GM18951 (cell line): ENCODE data around the gene ZMYND10.

Experiments used
- POLR2A ChIP-seq: IDR thresholded peaks from 4 replicates; pipeline ENCODE4 v1.6.1; 2011; ENCODE audit warnings: mild to moderate bottlenecking; ENCODE audit not compliant: insufficient read length, insufficient read depth; ENCODE audit errors: extremely low read depth
- in situ Hi-C: fragments of 300-500 bp; cut with MboI; formaldehyde crosslinking; loops from one replicate; pipeline ENCODE4 v1.12.0; 2022; ENCODE audit warnings: low sequenced_read_pairs, mixed read lengths, inconsistent platforms; ENCODE audit not compliant: unreplicated experiment

ZMYND10 gene

GRCh38 chr3:50347187-50347813 is 1.8 kb upstream of the ZMYND10 start:
- in situ Hi-C loops: loop anchor here (10.0 kb wide), 1 partner anchor 198 kb away; no protein-coding TSS in a partner anchor
- no peak for TF ChIP-seq POLR2A

GRCh38 chr3:50345008-50345407 is 524 bp downstream of the ZMYND10 start:
- in situ Hi-C loops: loop anchor here (10.0 kb wide), 1 partner anchor 200 kb away; no protein-coding TSS in a partner anchor
- no peak for TF ChIP-seq POLR2A

- in situ Hi-C loops: loop anchor here (10.0 kb wide), 1 partner anchor 202 kb away; no protein-coding TSS in a partner anchor
- TF ChIP-seq POLR2A: no peak
Observed at GRCh38 chr3:50342813-50343633, 2.5 kb downstream of the ZMYND10 start.

GRCh38 chr3:50341996-50342650 is 3.4 kb downstream of the ZMYND10 start:
- no peak for TF ChIP-seq POLR2A
- in situ Hi-C loops: loop anchor here (10.0 kb wide), 1 partner anchor 203 kb away; no protein-coding TSS in a partner anchor

GRCh38 chr3:50341537-50341936 is 4.0 kb downstream of the ZMYND10 start:
- no peak for TF ChIP-seq POLR2A
- in situ Hi-C loops: loop anchor here (10.0 kb wide), 1 partner anchor 203 kb away; no protein-coding TSS in a partner anchor

- peak; percentile 74 for TF ChIP-seq POLR2A
- in situ Hi-C loops: loop anchor here (10.0 kb wide), 1 partner anchor 204 kb away; no protein-coding TSS in a partner anchor
Observed at GRCh38 chr3:50340448-50341329, 4.8 kb downstream of the ZMYND10 start, which contains the start of gene RASSF1. Gene RASSF1 (minus strand): TSS chr3:50340836. CDS start chr3:50340805, 31 bp downstream.

- TF ChIP-seq POLR2A: no peak
- in situ Hi-C loops: loop anchor here (10.0 kb wide), 1 partner anchor 205 kb away; no protein-coding TSS in a partner anchor
Observed at GRCh38 chr3:50340147-50340447, 5.4 kb downstream of the ZMYND10 start.

DNA sequence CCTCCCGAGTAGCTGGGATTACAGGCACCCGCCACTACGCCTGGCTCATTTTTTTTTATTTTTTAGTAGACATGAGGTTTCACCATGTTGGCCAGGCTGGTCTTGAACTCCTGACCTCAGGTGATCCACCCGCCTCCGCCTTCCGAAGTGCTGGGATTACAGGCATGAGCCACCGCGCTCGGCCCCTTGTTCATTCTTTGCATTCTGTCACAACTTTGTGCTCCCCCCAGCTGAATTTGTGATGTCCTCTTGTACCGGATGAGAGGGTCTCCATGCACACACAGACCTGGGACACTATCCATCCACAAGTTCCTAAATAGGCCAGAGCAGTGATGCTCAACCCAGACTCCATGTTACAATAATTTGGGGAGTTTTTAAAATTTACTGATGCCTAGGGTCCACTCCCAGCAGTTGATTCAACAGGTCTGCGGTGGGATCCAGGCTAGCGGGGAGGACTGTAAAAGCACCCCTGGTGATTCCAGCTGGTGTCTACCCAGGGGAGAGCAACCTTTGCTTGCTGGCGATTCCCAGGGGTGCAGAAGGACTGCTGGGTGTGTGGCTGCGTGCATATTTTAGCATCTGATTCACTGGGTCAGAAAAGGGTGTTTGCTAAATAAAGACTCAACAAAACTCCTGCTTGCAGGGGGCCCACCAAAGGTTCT is 5.9 kb downstream of the ZMYND10 start:
- TF ChIP-seq POLR2A: no peak
- in situ Hi-C loops: loop anchor here (10.0 kb wide), 1 partner anchor 205 kb away; no protein-coding TSS in a partner anchor

DNA sequence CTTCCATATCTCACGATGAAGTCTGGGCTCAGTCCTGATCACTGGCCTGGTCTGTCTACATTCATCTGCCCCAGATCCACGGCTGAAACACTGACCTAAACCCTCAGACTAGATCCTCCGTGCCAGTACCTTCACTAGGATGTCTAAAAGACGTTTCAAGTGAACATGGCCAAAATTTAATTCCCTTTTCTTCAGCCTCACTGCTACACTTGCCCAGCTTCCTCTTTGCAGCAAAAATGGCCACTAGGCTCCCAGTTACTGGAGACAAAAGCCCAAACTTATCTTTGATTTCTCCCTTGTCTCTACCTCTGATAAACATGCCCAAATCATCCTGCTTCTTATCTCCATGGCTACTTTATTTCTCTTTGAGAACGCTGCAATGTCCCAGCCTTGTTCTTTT is 6.6 kb downstream of the ZMYND10 start:
- TF ChIP-seq POLR2A: no peak
- in situ Hi-C loops: no loop called here

DNA sequence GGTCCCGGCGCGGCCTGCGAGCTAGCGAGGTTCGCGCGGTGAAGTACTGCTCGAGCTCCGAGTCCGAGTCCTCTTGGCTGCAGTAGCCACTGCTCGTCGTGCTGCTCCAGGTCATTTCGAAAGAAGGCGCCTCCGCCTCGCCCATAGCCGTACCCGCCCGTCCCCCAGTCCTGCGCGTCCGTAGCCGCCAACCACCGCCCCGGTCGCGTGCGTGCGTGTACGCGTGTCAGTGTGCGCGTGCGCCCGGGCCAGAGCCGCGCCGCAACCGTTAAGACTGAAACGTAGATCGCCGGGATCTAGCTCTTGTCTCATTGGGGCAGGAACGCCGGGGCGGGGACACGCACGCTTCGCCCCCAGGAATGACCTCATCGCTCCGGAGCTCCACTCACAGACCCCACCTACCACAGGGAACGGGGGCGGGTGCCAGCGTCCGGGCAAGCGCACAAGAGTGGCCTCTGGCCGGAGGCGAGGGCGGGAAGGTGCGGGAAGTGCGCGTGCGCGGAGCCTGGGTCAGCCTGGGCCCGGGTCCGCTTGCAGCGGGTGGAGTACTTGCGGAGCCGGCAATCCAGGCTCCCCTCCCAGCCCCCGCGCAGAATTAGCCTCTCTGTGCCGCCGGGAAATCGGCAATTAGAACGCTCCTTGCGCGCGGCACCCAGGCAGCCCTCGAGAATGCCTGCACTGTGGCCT is 8.2 kb downstream of the ZMYND10 start:
- peak; percentile 90 for TF ChIP-seq POLR2A
- in situ Hi-C loops: no loop called here

GRCh38 chr3:50336452-50337174 is 8.9 kb downstream of the ZMYND10 start:
- no peak for TF ChIP-seq POLR2A
- in situ Hi-C loops: no loop called here
